Stimulated activated CD8-positive, alpha-beta memory T cell treated with anti-CD3 and anti-CD28 coated beads, Interleukin-15, amount 100 ng/mL, for 24 hours (primary cell): ENCODE data around the gene DCAKD.

ENCODE experiments used
- DNase-seq: peaks from one replicate; pipeline ENCODE4 v3.0.0-alpha.2; 2020; ENCODE audit warnings: low read depth

The DCAKD gene, protein sequence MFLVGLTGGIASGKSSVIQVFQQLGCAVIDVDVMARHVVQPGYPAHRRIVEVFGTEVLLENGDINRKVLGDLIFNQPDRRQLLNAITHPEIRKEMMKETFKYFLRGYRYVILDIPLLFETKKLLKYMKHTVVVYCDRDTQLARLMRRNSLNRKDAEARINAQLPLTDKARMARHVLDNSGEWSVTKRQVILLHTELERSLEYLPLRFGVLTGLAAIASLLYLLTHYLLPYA

DNA sequence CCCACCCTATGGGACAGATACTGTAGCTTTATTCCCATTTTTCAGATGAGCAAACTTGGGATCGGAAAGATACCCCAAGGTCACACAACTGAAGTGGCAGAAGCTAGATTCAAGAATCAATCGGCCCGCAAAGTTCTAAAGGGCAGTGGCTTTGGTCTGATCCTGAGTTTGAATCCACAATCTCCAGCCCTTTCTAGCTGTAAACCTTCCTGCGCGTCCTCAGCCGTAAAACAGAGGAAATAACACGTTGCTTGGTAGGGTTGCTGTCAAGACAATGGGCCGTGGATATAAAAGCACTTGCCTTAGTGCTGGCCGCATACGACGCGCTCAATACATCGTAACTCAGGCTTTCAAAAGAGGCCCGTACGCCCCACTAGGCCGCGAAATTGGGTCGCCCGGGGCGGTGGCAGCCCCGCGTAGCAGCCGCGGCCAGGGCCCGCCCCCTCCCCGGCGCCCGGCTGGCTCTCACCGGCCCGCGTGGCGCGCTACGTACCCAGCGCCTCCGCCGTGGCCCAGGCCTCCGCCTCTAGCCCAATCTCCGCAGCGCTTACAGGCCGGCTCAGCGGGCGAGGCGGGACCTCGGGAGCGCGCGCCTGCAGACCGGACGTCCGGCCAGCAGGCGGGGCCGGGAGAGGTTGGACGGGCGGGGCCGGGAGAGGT is at the start of gene DCAKD:
TSS of gene DCAKD (minus strand) at position 573 of the 660 bp plus-strand sequence. CDS start 16,747 bp downstream, outside the sequence.
- DNase-seq, result peak; percentile 78

DNA sequence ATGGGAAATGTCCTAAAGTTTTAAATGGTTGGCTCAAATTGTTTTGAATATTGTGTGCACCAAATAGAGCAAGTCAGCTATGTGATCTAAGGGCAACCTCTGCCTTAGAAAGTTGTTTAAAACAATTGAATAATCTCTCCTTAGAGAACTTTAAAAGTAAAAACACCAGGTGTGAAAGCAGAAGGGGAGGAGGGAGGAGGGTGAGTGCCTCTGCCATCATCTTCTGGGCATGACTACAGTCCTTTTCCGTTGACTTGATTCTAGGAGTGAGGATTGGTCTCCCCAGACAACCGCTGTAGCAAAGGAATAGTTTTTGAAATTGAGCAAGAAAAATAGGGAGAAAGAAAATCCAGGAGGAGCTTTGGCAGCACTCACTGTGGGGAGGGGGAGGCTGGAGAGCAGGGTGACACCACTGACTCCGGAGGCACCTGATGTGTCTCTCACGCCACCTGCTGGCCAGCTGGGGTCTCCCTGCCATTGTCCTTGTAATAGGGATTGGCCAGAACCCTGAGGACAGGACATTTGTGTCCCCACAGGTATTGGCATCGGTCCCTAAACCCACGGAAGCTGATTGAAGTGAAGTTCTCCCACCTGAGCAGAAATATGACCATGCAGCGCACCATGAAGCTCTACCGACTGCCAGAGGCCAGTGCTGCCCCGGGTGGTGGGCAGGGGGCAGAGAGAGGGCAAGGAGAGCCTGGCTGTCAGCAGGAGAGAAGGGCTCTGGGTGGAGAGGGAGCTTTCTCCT is 47.6 kb upstream of the DCAKD start:
- peak; percentile 30 for DNase-seq

DNA sequence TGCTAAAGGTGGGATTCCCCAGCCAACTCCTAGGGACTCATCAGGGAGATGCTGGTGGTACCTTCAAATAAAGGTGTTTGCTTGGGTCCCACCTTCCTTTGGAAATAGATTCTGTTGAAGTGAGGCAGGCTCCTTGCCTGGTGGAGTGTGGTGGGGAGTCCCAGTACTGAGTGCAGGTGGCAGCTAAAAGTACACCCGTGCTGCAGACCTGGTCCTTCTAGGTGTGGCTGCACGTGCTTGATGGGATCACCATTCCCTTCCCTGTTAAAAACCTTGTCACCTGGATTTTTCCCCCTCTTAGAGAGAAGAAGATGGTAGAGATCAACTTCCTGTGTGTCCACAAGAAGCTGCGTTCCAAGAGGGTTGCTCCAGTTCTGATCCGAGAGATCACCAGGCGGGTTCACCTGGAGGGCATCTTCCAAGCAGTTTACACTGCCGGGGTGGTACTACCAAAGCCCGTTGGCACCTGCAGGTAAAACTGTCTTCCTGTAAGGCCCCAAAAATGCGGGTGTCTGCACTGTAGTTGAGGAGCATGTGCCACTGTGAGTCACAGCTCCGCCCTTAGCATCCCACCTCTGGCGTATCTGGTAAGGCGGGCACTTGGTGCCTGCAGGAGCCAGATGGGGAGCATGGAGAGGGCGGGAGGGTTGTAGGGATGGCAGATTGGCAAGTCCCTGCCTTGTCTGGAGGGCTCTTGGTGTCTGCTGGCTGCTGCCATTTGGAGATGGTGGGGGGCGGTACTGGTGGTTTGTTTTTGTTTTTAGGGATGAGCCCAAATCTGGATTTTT is 46.8 kb upstream of the DCAKD start:
- no peak for DNase-seq

DNA sequence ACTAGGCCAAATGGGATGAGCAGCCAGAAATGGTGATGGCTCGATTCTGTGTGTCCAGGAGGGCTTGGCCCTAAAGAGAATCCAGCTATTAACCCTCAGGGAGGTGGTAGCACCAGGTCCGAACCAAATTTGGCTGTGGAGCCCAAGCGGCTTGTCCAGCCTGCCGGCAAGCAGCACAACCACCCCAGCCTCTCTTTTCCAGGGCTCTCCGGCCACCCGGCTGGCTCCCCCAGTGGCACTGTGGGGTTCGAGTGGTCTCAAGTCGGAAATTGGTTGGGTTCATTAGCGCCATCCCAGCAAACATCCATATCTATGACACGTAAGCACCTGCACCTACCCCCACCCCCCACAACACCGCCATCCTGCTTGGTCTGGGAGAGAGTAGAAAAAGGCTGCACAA is 45.5 kb upstream of the DCAKD start:
- DNase-seq, result no peak

DNA sequence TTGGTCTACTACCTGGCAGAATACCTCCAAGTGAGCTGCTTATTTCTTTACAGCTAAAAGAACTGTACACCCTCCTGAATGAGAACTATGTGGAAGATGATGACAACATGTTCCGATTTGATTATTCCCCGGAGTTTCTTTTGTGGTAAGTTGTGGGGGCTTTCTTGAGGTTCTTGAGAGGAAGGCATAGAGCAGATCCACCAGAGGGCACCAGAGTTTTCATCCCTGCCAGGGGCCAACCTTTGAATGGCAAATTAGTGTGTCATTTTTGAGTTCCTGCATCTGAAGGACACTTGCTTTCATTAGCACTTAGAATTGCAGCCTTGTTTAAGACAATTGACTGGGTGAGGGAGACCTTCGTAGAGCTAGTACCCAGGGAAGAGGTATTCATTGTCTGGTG is 44.7 kb upstream of the DCAKD start:
- no peak for DNase-seq

DNA sequence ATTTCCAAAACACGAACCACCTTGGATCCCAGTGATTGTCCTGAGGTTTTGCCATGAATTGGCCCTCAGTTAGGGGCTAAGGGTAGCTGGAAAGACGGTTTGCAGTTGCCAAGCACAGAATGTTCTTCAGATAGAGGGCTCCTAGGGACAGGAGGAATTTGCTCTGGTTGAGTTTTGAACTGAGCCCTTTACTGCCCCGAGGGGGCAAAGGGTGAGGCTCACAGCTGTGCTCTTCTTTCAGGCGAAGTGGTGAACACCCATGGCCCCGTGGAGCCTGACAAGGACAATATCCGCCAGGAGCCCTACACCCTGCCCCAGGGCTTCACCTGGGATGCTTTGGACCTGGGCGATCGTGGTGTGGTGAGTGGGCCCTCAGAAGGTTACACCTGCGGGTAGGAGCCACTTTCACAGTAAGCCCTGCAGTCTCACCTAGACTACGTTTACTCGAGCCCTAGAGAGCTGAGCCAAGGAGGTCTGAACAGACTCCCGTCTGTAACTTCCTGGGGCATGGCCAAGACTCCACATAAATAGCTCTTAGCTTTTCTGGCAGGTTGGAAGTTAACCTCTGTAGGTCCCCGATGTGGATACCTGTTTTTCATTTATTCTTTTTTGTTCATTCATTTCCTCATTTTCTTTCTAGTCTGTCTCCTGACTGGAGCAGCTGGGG is 42.1 kb upstream of the DCAKD start:
- DNase-seq, result no peak

DNA sequence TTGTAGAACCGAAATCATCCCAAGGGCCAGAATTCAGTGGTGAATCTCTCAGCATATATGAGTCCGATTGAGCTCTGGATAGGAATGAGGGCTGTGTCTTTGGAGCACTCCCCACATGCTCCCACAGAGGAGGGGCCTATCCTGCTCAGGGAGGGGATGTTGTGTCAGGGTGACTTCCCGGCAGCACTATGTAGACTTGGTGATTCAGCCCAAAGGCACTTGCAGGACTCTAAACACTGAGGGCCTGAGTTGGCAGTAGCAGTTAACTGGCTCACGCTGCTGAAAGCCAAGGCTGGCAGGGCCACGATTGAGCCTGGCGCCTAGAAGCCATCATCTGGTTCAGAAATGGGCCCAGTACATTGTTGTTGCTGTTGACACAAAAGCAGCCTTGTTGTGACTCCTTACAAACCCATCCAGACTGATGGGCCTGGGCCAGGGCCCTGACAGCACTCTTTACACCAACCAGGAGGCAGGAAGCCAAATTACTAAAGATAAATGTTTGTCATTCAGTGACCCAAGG is 41.5 kb upstream of the DCAKD start:
- DNase-seq, result no peak

DNA sequence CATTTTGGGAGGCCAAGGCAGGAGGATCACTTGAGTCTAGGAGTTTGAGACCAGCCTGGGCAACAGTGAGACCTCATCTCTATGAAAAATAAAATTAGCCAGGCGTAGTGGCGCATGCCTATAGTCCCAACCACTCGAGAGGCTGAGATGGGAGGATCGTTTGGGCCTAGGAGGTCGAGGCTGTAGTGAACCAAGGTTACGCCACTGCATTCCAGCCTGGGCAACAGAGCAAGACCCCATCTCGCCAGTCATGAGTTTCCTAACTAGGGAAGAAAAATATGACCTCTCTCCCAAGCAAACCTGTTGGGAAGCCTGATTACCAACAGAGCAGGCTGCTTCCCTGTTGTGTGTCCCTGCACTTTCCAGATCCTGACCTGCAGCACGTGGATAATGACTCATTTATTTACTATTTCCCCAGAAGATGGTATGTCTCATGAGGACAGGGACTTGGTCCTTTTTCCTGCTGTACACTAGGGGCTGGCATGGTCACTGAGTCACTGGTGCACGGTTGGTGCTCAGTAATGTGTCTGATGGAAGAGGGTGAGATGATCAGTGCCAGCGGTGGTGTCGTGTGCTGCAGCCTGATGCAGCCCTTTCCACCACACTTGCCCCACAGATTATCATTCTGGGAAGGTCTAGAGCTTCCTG is 40.5 kb upstream of the DCAKD start:
- DNase-seq, result no peak

DNA sequence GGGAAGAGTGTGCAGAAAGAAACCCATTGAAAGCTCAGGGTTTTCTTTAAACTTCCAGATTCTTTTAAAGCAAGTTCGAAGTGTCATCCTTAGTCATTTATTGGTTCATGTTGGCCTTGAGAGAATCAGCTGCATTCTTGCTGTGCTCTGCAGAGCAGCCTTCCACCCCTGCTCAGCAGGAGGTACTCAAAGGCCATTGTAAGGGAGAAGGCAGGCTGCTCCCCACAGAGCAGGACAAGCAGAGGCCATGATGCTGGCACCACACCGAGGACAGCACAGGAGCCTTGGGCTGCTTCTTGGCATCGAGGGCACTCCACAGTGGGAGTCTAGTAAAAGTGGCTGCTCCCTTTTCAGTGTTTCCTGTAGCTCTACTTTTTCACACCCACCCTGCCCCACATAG is 39.3 kb upstream of the DCAKD start:
- DNase-seq, result no peak

DNA sequence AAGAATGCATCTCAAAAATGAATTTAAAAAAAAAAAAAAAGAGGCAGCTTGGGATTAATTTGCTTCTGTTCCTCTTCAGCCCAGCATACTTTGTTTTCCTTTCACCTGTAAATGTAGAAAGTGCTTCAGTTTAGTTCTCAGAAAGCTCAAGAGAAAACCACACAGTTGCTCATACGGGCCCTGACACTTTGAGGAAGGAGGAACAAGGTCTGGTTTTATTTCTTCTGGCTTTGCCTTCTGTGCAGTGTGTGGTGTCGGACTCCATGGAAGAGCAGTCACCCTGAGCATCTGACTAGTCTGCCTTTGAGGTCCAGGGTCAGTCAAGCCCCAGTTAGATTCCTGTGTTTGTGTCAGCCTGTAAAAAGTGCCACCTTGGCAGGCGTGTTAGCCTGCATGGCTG is 37.3 kb upstream of the DCAKD start:
- no peak for DNase-seq

DNA sequence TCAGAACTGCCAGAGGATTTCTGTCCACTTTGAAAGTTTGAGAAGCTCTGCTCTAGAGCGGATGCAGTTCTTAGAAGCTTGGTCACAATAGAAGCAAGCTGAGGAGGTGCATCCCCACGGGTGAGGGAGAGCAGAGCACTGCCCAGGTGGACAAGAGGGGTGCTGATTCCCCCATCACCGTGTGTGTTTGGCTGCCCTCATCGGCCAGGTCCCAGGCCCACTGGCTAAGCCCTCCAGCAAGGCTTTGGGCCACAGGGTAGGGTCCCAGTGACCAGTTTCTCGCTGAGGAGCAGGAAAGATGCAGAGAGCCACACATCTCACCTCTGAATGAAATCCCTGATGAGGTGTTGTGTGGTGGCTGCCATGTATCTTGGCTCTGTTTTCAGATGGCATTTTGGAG is 36.5 kb upstream of the DCAKD start:
- no peak for DNase-seq

DNA sequence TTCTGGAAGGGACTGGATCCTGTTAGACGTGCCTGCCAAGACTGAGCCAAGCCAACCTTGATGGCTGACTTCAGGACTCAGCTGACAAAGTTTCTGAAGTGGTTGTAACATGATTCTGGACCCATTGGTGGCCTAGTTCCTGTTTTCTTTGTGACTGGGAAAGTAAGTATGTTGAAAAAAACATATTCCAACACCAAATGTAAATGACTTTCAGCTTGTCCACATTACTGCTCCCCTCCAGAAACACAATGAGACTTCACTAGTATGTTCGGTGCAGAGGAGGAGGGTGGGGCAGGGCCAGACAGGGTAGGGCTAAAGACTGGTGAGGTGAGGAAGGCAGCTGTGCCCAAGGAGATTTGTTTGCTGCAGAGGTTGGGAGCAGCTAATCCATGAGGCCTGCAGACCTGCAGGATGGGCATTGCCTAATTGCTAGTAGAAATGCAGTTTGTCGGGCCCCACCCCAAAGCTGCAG is 36.1 kb upstream of the DCAKD start:
- DNase-seq, result no peak

DNA sequence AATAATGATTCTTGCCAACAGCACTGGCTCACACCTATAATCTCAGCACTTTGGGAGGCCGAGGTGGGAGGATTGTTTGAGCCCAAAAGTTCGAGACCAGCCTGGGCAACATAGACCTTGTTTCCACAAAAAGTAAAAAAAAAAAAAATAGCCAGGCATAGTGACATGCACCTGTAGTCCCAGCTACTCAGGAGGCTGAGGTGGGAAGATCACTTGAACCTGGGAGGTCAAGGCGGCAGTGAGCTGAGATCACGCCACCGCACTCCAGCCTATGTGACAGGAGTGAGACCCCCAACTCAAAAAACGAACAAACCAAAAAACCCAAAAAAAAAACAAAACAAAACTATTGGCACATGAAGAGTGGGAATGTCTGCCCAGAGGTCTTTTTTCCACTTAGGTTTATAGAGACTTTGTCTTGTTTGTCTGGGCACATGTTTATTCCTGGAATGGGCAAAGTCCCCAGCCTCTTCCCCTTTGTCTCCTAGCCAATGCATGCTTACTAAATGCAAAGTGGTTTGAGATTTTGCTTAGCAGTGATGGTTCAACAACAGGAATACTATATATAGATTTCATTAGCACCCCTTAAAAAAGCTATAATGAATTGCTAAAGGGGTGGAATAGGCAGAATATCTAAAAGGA is 35.6 kb upstream of the DCAKD start:
- no peak for DNase-seq

DNA sequence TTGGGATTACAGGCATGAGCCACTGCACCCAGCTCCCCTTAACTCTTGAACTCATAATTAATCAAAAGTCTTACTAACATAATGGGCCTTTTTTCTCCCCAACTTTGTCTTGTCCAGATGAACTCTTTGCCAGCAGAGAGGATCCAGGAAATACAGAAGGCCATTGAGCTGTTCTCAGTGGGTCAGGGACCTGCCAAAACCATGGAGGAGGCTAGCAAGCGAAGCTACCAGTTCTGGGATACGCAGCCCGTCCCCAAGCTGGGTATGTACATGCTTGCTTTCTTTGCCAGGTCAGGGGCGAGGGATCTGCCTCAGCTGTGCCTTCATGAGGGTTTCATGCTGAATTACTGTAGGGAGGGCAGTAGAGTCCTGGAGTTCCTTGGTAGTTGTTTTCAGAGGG is 35.0 kb upstream of the DCAKD start:
- no peak for DNase-seq

DNA sequence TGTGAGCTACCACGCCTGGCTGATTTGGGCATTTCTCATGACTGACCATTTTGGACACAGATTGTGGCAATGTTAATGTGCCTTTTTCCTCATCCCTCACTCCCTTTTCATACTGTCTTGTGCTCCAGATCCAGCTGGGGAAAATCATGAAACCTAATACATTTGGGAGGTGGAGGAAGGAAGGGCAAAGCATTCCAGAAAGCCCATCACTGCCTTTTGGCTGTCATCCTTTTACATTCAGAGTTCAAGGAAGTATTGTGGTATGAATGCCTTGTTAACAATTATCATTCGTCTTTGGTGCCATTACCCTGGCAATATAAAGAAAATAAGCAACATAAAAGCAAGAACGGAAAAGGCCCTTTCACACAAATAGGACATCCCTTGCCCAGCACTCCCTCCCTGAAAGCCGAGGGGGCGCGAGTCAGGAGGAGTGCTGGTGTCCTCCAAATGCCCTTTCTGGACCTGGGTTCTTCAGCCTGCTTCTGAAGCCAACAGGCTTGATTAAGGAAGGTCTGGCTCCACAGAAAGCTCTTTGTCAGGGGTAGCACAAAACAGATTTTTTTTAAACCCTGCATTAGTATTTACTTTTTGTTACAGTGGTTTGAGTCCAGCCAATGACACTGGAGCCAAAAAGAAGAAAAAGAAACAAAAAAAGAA is 29.7 kb upstream of the DCAKD start:
- DNase-seq, result no peak

DNA sequence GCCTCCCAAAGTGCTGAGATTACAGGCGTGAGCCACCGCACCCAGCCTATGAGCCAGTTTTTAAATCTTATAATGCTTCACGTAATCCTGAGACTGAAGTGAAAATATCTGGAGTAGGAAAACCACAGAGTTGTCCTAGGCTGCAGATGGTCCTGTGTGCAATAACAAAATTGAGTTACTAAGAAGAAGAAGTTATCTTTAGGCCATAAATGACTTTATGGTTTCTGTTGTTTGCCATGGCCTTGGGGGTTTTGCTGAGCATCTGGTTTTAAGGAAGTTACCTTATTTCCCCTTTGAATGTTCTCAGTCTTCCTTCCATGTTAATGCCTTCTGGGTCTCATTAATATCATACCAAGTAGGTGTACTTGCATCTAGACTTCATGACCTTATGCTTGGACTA is 26.2 kb upstream of the DCAKD start:
- no peak for DNase-seq

DNA sequence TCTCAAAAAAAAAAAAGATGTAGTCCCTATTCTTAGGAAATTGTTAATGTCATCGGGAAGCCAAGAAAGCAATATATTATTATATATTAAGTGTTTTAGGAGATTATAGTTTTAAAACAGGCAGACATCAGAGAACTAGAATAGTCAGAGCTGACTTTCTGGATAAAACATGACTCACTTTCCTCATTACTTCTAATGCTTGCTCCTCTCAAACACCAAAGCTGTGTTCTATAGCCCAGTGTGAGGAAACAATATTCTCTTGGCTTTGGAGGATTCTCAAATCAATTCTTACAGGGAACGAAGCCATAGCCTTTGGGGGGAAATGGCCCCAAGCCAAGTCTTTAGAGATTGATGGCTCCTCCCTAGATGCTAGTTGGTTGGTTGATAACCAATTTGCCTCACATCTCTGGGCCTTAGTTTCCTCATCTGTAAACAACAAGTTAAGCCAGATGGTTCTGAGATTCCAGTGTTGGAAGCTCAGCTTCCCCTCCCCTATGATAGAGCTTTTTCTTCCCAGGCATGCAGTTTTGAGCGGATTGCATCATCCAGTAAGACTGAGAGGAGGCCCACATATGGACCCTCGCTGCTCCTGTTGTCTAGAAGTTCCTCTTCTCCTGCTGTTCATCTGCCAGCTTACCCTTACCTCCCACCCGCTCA is 22.1 kb upstream of the DCAKD start:
- no peak for DNase-seq

DNA sequence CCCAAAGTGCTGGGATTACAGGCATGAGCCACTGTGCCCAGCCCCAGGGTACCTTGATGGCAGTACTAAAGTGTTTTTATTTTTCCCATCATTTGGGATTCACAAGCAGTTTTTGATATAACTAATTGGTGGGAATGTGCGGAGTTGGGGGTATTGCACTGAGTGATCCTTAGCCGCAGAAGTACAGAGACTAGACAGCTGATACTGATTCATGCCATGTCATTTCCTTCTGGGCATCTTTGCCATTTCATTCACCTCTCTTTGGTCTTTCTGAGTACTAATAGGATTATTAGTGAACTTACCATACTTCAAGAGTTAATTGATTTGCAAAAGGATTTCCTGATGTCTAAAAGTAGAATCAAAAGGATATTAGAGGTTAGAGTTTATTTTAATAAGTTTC is 19.4 kb upstream of the DCAKD start:
- no peak for DNase-seq

DNA sequence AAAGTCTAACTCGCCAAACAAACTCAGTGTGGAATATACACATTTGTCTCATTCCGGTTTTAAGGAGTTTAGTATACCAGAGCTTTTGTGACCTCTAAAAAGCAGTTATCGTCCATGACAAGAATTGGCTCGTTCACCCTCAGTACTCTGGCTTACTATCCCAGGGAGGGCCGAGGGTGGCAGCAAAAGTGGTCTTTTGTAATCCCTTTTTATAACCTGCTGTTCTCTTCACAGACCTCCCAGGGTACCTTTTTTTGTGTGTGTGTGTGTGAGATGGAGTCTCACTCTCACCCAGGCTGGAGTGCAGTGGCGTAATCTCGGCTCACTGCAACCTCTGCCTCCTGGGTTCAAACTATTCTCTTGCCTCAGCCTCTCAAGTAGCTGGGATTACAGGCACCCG is 18.6 kb upstream of the DCAKD start:
- DNase-seq, result no peak

DNA sequence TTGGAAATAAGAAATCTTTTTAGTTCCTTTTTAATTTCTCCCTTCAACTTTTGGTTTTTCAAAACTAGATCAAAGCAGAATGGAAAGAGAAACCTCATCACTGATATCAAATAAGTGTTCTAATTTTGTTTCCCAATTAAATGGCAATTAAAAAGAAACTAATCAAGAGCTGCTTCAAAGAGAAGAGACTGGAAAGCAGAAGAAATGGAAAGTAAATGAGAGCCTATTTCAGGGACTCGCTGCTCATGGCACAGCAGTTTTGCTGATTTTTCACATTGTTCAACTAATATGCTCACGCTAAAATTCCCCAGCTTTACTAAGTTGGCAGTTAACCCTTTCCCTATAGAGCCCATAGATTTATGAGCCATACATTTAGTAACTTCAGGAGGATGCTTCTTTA is 16.2 kb upstream of the DCAKD start:
- no peak for DNase-seq
